Endodermal cell (in vitro differentiated cells): ENCODE results near the gene CEP295NL. TPM values are rescaled to one million over a fixed set of nuclear protein-coding genes. Genes with fewer than 3 reads are reported as not detected.

Experiments used
- DNase-seq: peaks from one replicate; pipeline ENCODE4 v3.0.0-alpha.2; 2017
- H3K27ac ChIP-seq: 2 replicates; pipeline ENCODE4 v1.5.1; 2013; ENCODE audit warnings: mild to moderate bottlenecking, low read depth, low read length, moderate library complexity
- H3K27me3 ChIP-seq: 2 replicates; pipeline ENCODE4 v1.6.1; 2013; ENCODE audit warnings: mild to moderate bottlenecking, low read length, moderate library complexity; ENCODE audit not compliant: insufficient read depth, control insufficient read depth, poor library complexity, severe bottlenecking
- H3K36me3 ChIP-seq: 2 replicates; pipeline ENCODE4 v1.7.0; 2013; ENCODE audit warnings: mild to moderate bottlenecking, low read length, moderate library complexity; ENCODE audit not compliant: control insufficient read depth, insufficient read depth
- H3K4me1 ChIP-seq: one replicate; pipeline ENCODE4 v1.7.0; 2013; ENCODE audit warnings: low read length; ENCODE audit not compliant: control insufficient read depth, insufficient read depth
- H3K4me3 ChIP-seq: 2 replicates; pipeline ENCODE4 v1.5.1; 2013; ENCODE audit warnings: mild to moderate bottlenecking, low read length, moderate library complexity
- H3K9ac ChIP-seq: 2 replicates; pipeline ENCODE4 v1.6.1; 2013; ENCODE audit warnings: mild to moderate bottlenecking, low read length, moderate library complexity; ENCODE audit not compliant: poor library complexity, severe bottlenecking; ENCODE audit errors: extremely low read depth
- H3K9me3 ChIP-seq: 2 replicates; pipeline ENCODE4 v1.6.1; 2013; ENCODE audit warnings: mild to moderate bottlenecking, low read length, moderate library complexity; ENCODE audit not compliant: control insufficient read depth
- H3K27ac Mint-ChIP-seq: 2 replicates; pipeline ENCODE4 v1.8.0; 2020; ENCODE audit warnings: mixed read lengths
- H3K27me3 Mint-ChIP-seq: 2 replicates; pipeline ENCODE4 v1.8.0; 2021; ENCODE audit warnings: mild to moderate bottlenecking, mixed read lengths; ENCODE audit not compliant: insufficient read depth
- H3K36me3 Mint-ChIP-seq: 2 replicates; pipeline ENCODE4 v1.8.0; 2020; ENCODE audit warnings: low read depth, mixed read lengths
- H3K4me1 Mint-ChIP-seq: 2 replicates; pipeline ENCODE4 v1.8.0; 2020; ENCODE audit warnings: mixed read lengths
- H3K4me3 Mint-ChIP-seq: 2 replicates; pipeline ENCODE4 v1.8.0; 2020; ENCODE audit warnings: mild to moderate bottlenecking, moderate library complexity, mixed read lengths
- H3K9me3 Mint-ChIP-seq: 2 replicates; pipeline ENCODE4 v1.8.0; 2020; ENCODE audit warnings: mild to moderate bottlenecking, mixed read lengths
- WGBS, 2 experiments: methylation state at CpG; one replicate each; pipeline versions ENCODE4 v1.1.5 to v1.1.7; 2013; ENCODE audit warnings: missing lambda C conversion rate in 2 of 2, mixed read lengths in 1 of 2; ENCODE audit not compliant: insufficient coverage in 1 of 2, insufficient read length in 1 of 2; 5-methylcytosine and 5-hydroxymethylcytosine counted together
- total RNA-seq, 2 donors: library from RNA; stranded (reverse); fragmentation: NEBNext Ultra II Directional in 1 of 2; extraction: Animal tissue kit (Norgen Biotek cat#: 25700) in 1 of 2; gene quantifications; 2 replicates in 1 of 2; 3 replicates in 1 of 2; pipeline ENCODE4 v1.2.1, GENCODE V29; 2021
- TF ChIP-seq, protein P1 (sequence below): fragments of 200-600 bp; sonication (generic); conservative IDR thresholded peaks from 2 replicates; pipeline ENCODE4 v1.5.0; 2021; ENCODE audit warnings: antibody characterized with exemption, mild to moderate bottlenecking

CEP295NL gene
- total RNA-seq, 2 donors from 2014 or later = 0.97 to 2.2 TPM

DNA sequence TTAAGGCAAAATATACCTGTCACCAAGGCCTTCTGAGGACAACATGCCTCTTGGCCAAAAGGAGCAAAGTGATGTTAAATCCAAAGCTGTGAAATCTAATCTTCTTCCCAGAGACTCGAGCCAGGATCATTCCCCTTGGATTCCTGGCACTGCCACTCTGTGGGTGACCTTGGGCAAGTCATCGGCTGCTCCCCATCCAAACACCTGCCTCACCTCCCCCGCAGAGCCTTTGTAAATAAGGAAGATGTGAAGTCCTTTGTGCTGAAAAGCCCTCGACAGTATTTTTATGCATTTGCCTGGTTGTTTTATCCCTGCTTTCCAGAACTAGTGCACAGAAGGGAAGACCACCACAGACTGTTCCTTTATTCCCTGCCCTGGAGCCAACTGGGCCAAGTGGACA lies 5.4 kb upstream of the CEP295NL start:
- Mint-ChIP-seq H3K27me3 (no peaks in the 10 kb centered on the region), H3K9me3 (no peaks in the 10 kb centered on the region), H3K4me3 (no peak overlapping the region), H3K4me1 (peaks cover 4% of the 10 kb centered on the region), H3K36me3 (peaks cover 5% of the 10 kb centered on the region), H3K27ac (no peak overlapping the region)
- no peak overlapping the region for H3K4me3 ChIP-seq
- H3K9ac ChIP-seq = no peak overlapping the region
- no peaks in the 10 kb centered on the region for H3K27me3 ChIP-seq
- TF ChIP-seq, protein P1, sequence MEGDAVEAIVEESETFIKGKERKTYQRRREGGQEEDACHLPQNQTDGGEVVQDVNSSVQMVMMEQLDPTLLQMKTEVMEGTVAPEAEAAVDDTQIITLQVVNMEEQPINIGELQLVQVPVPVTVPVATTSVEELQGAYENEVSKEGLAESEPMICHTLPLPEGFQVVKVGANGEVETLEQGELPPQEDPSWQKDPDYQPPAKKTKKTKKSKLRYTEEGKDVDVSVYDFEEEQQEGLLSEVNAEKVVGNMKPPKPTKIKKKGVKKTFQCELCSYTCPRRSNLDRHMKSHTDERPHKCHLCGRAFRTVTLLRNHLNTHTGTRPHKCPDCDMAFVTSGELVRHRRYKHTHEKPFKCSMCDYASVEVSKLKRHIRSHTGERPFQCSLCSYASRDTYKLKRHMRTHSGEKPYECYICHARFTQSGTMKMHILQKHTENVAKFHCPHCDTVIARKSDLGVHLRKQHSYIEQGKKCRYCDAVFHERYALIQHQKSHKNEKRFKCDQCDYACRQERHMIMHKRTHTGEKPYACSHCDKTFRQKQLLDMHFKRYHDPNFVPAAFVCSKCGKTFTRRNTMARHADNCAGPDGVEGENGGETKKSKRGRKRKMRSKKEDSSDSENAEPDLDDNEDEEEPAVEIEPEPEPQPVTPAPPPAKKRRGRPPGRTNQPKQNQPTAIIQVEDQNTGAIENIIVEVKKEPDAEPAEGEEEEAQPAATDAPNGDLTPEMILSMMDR = no peak
- no peaks in the 10 kb centered on the region for H3K36me3 ChIP-seq
- no peaks in the 10 kb centered on the region for H3K9me3 ChIP-seq
- H3K27ac ChIP-seq = no peak overlapping the region
- 75 to 88% methylated on average over 2 to 4 of the region's 4 CpGs for WGBS, 2 experiments
- no peak for DNase-seq
- H3K4me1 ChIP-seq = no peaks in the 10 kb centered on the region

DNA sequence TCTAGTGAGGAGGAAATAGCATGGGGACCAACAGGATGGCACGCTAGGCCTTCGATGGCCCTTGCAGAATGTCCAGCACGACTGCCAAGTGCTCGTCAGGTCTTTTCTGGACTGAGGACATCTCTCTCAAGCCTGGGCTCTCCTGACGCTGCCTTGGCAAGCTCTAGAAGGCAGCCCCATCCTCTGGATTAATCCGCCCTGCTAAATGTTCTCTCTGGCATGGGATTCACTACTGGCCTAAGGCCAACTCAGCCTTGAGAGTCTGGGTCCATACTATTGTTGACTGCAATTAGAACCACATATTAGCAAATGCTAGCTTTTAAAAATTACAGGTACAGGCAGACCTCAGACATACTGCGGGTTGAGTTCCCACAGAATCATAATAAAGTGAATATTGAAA lies 2.5 kb upstream of the CEP295NL start:
- Mint-ChIP-seq H3K4me3 (no peak overlapping the region), H3K4me1 (peaks cover 4% of the 10 kb centered on the region), H3K27ac (no peak overlapping the region)

DNA sequence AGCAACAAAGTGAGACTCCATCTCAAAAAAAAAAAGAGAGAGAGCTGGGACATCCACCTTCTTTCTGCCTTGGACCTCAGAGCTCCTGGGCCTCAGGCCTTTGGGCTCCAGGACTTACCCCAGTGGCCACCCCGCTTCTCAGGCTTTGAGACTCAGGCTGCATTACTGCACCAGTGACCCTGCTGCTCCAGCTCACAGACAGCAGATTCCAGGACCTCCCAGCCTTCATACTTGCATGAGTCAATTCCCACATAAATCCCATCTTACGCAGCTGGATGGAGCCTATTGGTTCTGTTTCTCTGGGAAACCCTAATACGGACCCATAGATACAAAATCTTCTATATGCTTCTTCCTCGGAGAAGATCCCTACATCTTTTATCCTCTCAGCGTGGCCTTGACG lies 2.1 kb upstream of the CEP295NL start:
- Mint-ChIP-seq H3K27me3 (no peaks in the 10 kb centered on the region), H3K4me1 (peaks cover 4% of the 10 kb centered on the region), H3K9me3 (no peaks in the 10 kb centered on the region), H3K36me3 (peaks cover 8% of the 10 kb centered on the region), H3K27ac (no peak overlapping the region), H3K4me3 (no peak overlapping the region)
- no peak overlapping the region for H3K4me3 ChIP-seq
- H3K27me3 ChIP-seq = no peaks in the 10 kb centered on the region
- H3K9me3 ChIP-seq = no peaks in the 10 kb centered on the region
- H3K36me3 ChIP-seq = no peaks in the 10 kb centered on the region
- H3K9ac ChIP-seq = no peak overlapping the region
- H3K27ac ChIP-seq = no peak overlapping the region
- no peak for DNase-seq
- 86 to 87% methylated on average over 5 to 6 of the region's 6 CpGs for WGBS, 2 experiments
- no peaks in the 10 kb centered on the region for H3K4me1 ChIP-seq
- TF ChIP-seq, protein P1 = no peak

More for the DNA sequence above, 2.5 kb upstream of the CEP295NL start:
- no peaks in the 10 kb centered on the region for H3K27me3 Mint-ChIP-seq
- H3K9ac ChIP-seq = no peak overlapping the region
- WGBS, 2 experiments = 91 to 93% methylated on average over 6 of the region's 7 CpGs
- H3K36me3 ChIP-seq = no peaks in the 10 kb centered on the region
- H3K9me3 Mint-ChIP-seq = no peaks in the 10 kb centered on the region
- peaks cover 8% of the 10 kb centered on the region for H3K36me3 Mint-ChIP-seq
- H3K27ac ChIP-seq = no peak overlapping the region
- H3K4me3 ChIP-seq = no peak overlapping the region
- H3K4me1 ChIP-seq = no peaks in the 10 kb centered on the region
- H3K9me3 ChIP-seq = no peaks in the 10 kb centered on the region
- TF ChIP-seq, protein P1 = no peak
- H3K27me3 ChIP-seq = no peaks in the 10 kb centered on the region
- DNase-seq = no peak
